Measurements from ENCODE around the gene USF1.
"Not testable (repeated sequence)": the region's sequence is repeated elsewhere in the genome, so short reads cannot be mapped to it uniquely, and the experiment has no call there.

The USF1 gene

GRCh38 chr1:161021970-161022353 is 23.8 kb downstream of the USF1 start:
- DNase-seq (ENCODE audit: low read depth) = no peak
- no peak for TF ChIP-seq CTCF (conservative IDR thresholded peaks at IDR 0.05; ENCODE audit: control insufficient read depth, insufficient read depth, low read depth, low read length)
- H3K4me3 ChIP-seq (ENCODE audit: control insufficient read depth, low read depth, low read length) = no peak overlapping the region

- peak overlapping the region; percentile 31 for H3K4me3 ChIP-seq (ENCODE audit: control insufficient read depth, low read depth, low read length)
- DNase-seq (ENCODE audit: low read depth) = no peak
- TF ChIP-seq CTCF (conservative IDR thresholded peaks at IDR 0.05; ENCODE audit: control insufficient read depth, insufficient read depth, low read depth, low read length) = no peak
Observed at GRCh38 chr1:161021165-161021969, 24.4 kb downstream of the USF1 start.

- no peak for TF ChIP-seq CTCF (conservative IDR thresholded peaks at IDR 0.05; ENCODE audit: control insufficient read depth, insufficient read depth, low read depth, low read length)
- DNase-seq (ENCODE audit: low read depth) = no peak
- H3K4me3 ChIP-seq (ENCODE audit: control insufficient read depth, low read depth, low read length) = peak within 1 kb of the TSS; percentile 31
Observed at GRCh38 chr1:161020509-161021164, 25.1 kb downstream of the USF1 start, which contains the start of gene F11R. Gene F11R (minus strand): TSS chr1:161021152. CDS start chr1:161021073, 79 bp downstream.

- H3K4me3 ChIP-seq (ENCODE audit: control insufficient read depth, low read depth, low read length) = no peak overlapping the region
- TF ChIP-seq CTCF (conservative IDR thresholded peaks at IDR 0.05; ENCODE audit: control insufficient read depth, insufficient read depth, low read depth, low read length) = no peak
- DNase-seq (ENCODE audit: low read depth) = no peak
Observed at GRCh38 chr1:161019751-161020495, 25.9 kb downstream of the USF1 start.

GRCh38 chr1:161019111-161019660 is 26.6 kb downstream of the USF1 start:
- H3K4me3 ChIP-seq (ENCODE audit: control insufficient read depth, low read depth, low read length) = not testable (repeated sequence)

GRCh38 chr1:161018631-161018930 is 27.2 kb downstream of the USF1 start:
- DNase-seq (ENCODE audit: low read depth) = no peak
- H3K4me3 ChIP-seq (ENCODE audit: control insufficient read depth, low read depth, low read length) = no peak overlapping the region
- TF ChIP-seq CTCF (conservative IDR thresholded peaks at IDR 0.05; ENCODE audit: control insufficient read depth, insufficient read depth, low read depth, low read length) = no peak

More at GRCh38 chr1:161019111-161019660, 26.6 kb downstream of the USF1 start:
- DNase-seq (ENCODE audit: low read depth) = not testable (repeated sequence)
